NCI-H69 (cell line): ENCODE data around the gene BTNL8.
A peak's percentile ranks its signal among the peaks of the same experiment; 100 is the strongest.
"Not testable (repeated sequence)": the region's sequence is repeated elsewhere in the genome, so short reads cannot be mapped to it uniquely, and the experiment has no call there.

Experiments
- DNase-seq: peaks from one replicate; lab custom pipeline; 2025; lab: John Stamatoyannopoulos, UW

The BTNL8 gene

DNA sequence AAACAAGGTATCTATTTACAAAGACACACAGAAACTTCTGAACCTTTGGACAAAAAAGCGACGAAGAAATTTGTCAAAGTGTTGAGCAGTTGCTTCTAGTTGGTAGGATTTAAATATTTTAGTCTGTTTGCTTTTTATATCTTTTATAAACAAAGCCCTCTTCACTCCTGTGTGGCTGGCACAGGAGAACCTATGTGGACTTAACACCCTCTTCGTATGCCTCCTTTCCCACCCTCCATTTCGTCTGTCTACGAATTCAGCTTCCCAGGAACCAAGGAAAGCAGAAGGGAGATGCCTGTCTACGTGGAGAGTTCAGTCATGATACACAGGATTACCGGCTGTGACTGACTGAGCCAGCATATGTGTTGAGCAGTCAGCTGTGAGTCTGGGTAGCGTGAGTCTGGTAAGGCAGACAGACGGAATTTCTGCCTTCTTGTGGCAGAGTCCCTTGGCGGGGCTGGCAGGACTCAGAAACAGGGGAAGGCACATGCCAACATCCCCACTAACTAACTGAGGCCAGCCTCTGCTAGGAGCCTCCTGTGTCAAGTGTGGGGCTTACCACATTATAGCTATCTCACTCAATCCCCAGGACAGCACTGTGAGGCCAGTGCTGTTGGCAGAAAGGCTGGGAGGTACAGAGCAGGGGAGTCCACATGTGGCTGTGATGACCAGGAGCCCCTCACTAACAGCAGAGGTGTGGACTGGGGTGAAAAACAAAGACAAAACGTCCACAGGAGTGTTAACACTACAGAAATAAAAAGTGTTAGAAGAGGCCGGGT, 24.0 kb upstream of the BTNL8 start:
- DNase-seq: no peak

DNA sequence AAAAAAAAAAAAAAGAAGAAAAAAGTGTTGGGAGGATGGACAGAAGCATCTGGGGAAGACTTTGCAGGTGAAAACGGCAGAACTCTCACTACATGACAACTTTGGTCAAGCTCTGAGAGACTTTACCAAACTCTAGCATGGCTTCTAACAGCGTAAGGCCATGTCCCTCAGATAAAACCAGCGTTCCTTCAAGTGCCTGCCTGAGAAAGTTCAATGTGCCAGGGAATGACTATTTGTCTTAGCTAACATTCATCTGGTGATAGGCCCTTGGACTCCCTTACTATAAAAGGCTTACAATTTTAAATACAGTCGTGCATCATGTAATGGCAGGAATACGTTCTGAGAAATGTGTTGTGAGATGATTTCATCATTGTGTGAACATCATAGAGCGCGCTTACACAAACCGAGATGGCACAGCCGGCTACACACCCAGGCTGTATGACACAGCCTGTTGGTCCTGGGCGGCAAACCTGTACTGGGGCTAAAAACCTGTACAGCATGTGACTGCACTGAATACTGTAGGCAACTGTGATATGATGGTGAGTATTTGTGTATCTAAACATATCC, 23.0 kb upstream of the BTNL8 start:
- DNase-seq: no peak

DNA sequence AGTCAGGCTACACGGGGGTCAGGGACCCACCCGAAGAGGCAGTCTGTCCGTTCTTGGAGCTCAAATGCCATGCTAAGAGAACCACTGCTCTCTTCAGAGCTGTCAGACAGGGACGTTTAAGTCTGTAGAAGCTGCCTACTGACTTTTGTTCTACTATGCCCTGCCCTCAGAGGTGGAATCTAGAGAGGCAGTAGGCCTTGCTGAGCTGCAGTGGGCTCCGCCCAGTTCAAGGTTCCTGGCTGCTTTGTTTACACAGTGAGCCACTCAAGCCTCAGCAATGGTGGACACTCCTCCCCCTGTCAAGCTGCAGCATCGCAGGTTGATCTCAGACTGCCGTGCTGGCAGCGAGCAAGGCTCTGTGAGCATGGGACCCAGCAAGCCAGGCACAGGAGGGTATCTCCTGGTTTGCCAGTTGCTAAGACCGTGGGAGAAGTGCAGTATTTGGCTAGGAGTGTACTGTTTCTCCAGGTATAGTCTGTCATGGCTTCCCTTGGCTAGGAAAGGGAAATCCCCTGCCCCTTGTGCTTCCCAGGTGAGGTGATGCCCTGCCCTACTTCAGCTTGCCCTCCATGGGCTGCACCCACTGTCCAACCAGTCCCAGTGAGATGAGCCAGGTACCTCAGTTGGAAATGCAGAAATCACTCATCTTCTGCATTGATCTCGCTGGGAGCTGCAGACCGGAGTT, 13.0 kb upstream of the BTNL8 start:
- peak; percentile 33 for DNase-seq

DNA sequence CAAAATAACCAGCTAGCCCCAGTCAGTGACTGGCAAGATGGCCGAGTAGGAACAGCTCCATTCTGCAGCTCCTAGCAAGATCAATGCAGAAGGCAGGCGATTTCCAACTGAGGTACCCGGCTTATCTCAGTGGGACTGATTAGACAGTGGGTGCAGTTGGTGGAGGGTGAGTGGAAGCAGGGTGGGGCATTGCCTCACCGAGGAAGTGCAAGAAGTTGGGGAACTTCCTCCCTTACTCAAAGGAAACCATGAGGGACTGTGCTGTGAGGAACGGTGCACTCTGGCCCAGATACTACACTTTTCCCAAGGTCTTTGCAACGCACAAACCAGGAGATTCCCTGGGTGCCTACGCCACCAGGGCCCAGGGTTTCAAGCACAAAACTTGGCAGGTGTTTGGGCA, 9.6 kb upstream of the BTNL8 start:
- no peak for DNase-seq

DNA sequence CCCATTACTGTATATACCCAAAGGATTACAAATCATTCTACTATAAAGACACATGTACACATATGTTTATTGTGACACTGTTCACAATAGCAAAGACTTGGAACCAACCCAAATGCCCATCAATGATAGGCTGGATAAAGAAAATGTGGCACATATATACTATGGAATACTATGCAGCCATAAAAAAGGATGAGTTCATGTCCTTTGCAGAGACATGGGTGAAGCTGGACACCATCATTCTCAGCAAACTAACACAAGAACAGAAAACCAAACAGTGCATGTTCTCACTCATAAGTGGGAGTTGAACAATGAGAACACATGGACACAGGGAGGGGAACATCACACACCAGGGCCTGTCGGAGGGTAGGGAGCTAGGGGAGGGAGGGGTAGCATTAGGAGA, 3.6 kb upstream of the BTNL8 start:
- not testable (repeated sequence) for DNase-seq

DNA sequence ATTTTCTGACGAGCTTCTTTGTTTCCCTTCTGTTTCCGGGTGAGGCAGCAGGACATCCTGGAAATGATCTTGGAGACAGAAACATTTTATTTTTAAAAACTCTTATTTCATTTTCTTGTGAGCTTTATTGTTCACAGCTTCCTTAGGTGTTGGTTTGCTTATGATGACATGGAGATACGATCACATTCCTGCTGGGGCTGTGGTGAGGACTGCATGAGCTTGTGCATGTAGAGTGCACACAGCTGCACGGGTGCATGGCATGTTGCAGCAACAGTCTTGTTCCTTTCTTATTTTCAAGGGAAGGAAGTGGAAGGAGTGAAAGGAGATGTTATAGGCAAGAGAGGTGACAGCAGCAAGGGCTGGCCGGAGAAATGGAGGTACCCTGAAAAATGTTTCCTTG, 1.2 kb downstream of the BTNL8 start:
- DNase-seq: no peak

DNA sequence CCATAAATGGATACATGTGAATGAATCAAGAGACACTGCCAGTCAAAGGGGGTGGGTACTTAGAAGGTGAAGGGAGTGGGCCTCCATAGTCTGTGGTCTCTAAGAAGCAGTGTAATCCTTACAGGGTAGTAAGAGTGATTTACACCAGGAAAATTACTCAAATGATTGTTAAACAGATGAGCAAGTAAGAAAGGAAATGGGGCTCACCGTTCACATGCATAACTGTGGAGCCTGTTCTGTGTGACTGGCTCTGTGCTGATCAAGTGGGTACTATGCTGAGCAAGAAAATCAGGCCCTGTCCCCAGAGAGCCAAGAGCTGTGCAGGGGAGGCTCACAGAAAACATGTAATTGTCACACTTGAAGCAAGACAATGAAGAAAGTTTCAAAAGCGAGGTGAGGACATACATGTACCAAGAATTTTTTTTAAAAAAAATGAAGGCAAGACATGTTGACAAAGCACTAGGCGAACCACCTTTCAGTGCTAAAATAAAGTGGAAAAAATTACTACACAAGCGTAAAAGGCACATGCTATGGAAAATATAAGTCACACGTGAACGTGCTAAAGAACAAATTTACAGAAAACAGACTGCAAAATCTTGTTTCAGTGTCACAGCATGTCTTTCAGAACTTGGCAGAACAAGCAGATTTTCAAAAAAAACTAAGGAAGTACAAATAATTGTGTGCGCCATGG, 2.5 kb downstream of the BTNL8 start:
- no peak for DNase-seq

DNA sequence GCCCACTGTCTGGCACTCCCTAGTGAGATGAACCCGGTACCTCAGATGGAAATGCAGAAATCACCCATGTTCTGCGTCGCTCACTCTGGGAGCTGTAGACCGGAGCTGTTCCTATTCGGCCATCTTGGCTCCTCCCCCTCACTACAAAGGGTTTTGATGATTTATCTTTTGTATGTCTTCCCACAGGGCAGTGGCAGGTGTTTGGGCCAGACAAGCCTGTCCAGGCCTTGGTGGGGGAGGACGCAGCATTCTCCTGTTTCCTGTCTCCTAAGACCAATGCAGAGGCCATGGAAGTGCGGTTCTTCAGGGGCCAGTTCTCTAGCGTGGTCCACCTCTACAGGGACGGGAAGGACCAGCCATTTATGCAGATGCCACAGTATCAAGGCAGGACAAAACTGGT, 9.4 kb downstream of the BTNL8 start:
- DNase-seq: no peak

DNA sequence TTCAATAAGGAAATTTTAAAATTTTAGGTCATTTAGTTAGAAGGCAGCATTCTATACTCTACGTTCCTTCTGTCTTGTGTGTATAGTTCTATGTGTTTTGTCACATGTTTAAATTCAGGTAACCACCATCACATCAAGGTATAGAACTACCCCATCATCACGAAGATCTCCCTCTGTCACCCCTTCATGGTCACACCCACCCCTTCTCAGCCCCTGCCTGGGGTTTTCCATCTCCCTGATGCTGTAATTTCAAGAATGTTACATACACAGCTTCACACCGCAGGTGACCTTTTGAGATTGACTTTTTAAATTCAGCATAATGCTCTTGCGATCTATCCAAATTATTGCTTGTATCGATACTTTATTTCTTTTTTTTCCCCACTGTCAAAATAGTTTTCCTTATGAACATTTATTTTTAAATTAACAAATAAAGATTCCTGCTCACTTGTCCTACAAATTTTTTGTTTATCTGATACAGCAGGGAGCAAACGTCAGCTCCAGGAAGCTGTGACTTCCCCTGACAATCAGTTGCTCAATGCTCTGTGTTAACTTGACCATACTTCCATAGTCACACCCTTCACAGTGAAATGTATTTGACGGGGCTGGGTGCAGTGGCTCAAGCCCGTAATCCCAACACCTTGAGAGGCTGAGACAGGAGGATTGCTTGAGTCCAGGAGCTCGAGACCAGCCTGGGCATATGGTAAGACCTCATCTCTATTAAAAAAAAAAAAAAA, 10.2 kb downstream of the BTNL8 start:
- DNase-seq: no peak

DNA sequence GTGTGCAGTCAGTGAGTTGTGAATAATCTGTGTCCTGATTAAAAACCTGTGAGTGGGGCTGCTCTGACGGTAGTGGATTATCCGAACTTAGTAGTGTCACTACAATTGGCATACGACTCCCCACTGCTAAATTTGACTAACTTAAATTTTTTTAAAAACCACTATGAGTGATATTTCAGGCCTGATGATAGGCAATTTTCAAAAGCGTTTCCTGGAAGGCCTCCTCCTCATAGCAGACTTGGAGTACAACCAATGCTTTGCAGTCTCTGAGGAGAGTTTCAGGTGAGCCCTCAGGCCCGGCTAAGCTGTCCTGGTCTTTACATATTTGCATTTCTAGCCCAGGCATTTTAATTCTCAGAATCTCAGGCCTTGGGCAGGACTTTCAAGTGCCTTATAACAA, 10.8 kb downstream of the BTNL8 start:
- DNase-seq: no peak

DNA sequence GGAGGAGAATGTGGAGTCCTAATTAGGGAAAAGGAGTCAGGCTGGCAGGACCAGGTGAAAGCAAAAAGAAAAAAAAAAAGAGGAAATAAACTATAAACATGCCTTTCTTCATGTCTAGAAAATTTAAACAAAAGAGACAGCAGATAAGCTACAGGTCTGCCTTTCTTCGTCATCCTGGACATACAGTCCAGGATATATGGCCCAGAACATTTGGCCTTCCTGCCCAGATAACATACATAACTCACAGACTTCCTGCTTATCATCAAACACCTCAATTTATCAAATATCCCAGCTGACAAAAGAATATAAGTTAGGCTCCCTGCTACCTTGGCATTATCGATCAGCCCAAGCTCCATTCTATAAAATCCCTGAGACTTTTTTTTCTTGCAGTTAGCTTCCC, 11.2 kb downstream of the BTNL8 start:
- DNase-seq: no peak

DNA sequence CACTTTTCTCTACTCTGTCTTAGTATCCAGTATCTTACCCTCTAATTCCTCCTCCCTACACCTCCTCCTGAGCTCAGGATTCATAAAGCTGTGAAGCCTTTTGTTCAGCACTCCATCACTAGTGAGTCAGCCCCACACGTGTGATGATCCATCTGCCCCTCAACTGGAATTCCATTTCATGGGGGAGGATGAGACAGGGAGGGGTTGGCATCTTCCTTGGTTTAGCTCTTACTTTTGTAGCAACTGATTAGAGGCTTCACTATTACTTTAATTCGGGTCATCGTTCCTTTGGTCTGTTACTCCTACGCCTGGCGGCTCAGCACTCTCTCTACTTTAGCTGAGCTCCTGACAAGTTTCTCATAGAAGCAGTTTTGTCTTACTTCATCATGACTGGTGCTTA, 11.8 kb downstream of the BTNL8 start:
- no peak for DNase-seq

DNA sequence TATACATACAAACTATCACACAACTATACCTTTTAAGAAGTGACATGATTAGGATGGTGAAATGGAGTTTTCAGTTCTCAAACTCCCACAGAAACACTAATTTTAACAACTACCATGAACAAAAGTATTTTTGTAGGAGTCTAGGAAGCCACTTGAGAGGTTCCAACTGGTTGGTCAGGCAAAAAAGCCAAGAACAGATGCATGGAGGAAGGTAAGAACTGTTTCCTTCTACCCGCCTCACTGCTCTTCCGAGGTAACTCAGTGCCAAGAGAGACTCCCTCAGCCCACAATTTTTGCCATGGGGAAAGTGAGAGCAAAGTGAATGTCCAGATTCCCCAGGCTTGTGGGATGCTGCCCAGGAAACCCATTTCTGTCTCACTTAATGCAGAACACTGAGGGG, 15.7 kb downstream of the BTNL8 start:
- no peak for DNase-seq

DNA sequence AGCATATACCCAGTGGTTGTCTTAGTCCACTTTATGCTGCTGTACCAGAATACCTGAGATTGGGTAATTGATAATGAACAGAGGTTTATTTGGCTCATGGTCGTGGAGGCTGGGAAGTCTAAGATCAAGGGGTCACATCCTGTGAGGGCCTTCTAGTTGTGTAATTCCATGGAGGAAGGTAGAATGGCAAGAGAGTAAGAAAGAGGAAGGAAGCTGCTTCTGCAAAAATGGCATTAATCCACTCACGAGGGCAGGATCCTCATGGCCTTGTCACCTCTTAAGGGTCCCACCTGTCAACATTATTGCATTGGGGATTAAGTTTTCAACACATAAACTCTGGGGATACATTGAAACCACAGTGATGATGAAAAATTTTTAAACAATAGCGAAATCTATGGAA, 17.0 kb downstream of the BTNL8 start:
- DNase-seq: no peak

DNA sequence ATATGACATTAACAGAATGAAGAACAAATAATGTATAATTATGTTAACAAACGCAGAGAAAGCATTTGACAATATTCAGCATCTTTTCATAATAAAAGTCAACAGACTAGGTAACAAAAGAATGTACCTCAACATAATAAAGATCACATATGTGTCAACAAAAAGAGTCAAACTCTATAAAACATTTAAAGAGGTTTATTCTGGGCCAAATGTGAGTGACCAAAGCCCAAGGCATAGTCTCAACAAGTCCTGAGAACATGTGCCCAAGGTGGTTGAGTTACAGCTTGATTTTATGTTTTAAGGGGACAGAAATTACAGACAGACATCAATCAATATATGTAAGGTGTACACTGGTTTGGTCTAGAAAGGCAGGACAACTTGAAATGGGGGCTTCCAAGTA, 19.4 kb downstream of the BTNL8 start:
- DNase-seq: no peak

DNA sequence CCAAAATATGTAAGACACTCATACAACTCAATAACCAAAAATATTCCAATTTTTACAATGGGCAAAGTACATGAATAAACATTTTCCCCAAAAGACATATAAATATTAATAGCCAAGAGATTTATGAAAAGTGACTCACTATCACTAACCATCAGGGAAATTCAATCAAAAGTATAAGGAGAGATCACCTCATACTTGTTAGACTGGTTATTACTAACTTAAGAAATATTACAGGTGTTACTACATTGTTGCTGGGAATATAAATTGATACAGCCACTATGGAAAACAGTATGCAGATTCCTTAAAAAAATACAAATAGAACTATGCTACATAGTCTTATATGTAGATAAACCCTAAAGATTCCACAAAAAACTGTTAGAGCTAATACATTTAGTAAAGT, 21.8 kb downstream of the BTNL8 start:
- DNase-seq: no peak

DNA sequence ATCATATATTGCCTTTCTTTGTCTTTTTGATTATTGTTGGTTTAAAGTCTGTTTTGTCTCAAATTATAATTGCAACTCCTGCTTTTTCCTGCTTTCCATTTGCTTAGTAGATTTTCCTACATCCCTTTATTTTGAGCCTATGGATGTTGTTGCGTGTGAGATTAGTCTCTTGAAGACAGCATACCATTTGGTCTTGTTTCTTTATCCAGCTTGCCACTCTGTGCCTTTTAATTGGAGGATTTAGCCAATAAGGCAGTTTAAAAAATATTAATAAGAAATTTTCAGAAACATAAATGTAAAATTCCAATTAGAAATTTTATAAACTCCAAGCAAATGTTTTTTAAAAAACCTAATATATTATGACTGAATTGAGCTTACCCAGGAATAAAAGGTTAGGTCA, 24.0 kb downstream of the BTNL8 start:
- DNase-seq: no peak

DNA sequence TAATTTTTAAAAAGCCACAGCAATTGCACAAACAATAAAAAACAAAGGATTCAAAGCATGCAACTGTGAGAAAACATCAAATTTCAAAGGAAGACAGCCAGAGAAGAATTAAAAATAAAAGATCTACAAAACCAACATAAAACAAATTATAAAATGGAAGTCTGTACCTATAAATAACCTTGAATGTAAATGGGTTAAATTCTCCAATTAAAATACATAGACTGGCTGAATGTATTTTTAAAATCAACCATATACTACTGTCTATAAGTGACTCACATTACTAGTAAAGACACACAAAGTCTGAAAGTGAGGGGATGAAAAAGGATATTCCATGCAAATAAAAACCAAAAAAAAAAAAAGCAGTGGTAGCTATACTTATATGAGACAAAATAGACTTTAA, 33.7 kb downstream of the BTNL8 start:
- DNase-seq: no peak

DNA sequence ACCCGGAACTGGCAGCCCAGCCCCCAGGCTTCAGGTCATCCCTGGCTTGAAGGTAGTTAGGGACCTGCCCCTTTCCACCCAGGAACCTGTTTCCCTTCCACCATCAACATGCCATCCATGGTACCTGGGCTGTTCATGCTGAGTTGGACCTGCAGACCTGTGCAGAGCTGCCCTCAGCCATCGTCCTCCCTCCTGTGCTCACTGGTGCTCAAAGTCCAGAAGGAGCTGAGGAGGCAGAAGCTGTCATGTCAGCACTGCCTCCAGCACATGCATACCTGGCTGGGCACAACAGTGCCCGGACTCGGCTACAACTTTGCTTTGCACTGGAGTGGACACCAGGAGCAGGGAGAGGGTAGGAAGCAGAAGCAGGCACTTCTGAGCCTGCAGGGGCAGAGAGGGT, 36.2 kb downstream of the BTNL8 start:
- no peak for DNase-seq

DNA sequence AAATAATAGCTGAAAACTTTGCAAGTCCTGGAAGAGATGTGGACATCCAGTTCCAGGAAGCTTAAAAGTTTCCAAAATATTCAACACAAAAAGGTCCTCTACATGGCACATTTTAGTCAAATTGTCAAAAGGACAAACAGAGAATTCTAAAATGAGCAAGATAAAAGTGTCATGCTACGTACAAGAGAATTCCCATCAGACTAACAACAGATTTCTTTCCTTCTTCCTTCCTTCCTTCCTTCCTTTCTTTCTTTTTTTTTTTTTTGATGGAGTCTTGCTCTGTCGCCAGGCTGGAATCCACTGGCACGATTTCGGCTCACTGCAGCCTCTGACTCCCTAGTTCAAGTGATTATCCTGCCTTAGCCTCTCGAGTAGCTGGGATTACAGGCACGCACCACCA, 39.3 kb downstream of the BTNL8 start:
- DNase-seq: no peak

DNA sequence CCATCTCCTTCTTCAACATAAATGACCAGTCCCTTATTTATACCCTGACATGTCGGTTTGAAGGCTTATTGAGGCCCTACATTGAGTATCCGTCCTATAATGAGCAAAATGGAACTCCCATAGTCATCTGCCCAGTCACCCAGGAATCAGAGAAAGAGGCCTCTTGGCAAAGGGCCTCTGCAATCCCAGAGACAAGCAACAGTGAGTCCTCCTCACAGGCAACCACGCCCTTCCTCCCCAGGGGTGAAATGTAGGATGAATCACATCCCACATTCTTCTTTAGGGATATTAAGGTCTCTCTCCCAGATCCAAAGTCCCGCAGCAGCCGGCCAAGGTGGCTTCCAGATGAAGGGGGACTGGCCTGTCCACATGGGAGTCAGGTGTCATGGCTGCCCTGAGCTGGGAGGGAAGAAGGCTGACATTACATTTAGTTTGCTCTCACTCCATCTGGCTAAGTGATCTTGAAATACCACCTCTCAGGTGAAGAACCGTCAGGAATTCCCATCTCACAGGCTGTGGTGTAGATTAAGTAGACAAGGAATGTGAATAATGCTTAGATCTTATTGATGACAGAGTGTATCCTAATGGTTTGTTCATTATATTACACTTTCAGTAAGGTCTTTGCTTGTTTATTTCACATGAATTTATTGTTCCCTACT, 51.5 kb downstream of the BTNL8 start:
- no peak for DNase-seq

DNA sequence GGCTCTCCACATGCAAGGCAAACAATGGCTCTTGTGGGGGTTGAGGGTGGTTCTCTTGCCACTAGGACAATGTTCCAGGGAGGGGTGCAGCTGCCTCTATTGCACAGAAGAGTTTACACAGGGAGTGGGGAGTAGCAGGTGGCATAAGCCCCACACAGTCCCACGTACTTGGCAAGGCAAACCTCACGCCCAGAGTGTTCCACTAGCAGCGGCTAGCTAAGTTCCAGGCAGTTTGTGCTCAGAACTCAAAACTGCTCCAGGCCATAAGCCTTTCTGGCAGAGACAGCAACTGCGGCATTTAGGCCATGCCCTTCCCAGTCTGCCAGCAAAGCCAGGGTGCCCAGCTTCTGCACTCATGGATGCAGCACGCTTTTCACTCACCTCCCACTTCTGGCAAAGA, 60.7 kb downstream of the BTNL8 start:
- no peak for DNase-seq
